Anterior cingulate cortex (tissue), 58 donors: Measurements from ENCODE around the gene RHBDF1.

ENCODE experiments used
- DNase-seq, 58 donors: peaks; one replicate each; lab custom pipeline; 2025; lab: John Stamatoyannopoulos, UW

RHBDF1 gene

GRCh38 chr16:97822-98221 lies 25.4 kb upstream of the RHBDF1 start:
- DNase-seq: no peak

- peak in 55 of 58 donors; percentile 21 to 90 (median 77) for DNase-seq
Observed at GRCh38 chr16:96935-97381, 24.5 kb upstream of the RHBDF1 start.

- DNase-seq: no peak
Observed at GRCh38 chr16:94918-95265, 22.5 kb upstream of the RHBDF1 start.

- DNase-seq: peak in 2 of 58 donors; percentile 27 to 36
Observed at GRCh38 chr16:92431-93339, 20.3 kb upstream of the RHBDF1 start.

DNA sequence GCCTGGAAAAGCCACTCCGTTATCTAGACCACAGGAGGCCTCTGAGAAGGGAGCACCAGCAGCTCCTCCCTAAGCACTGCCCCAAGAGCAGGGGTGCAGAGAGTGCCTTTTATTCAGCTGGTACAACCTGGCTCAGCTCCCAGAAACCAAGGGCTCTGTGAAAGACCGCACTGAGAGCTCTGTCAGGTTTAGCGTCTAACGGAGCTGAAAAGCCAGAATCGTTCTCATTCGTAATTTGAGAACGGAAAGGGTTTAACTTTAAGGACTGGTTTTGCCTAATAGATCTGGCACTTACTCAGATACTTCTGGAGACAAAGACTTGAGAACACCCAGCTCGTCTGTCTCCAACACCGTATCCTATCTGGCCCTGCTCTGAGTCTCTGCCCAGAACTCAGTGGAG lies 19.1 kb upstream of the RHBDF1 start:
- peak in 51 of 58 donors; percentile 18 to 87 (median 60) for DNase-seq

- DNase-seq: no peak
Observed at GRCh38 chr16:89391-90302, 17.2 kb upstream of the RHBDF1 start.

- DNase-seq: no peak
Observed at GRCh38 chr16:88613-89012, 16.2 kb upstream of the RHBDF1 start.

- peak in 13 of 58 donors; percentile 16 to 61 (median 29) for DNase-seq
Observed at GRCh38 chr16:86483-86952, 14.1 kb upstream of the RHBDF1 start.

- DNase-seq: no peak
Observed at GRCh38 chr16:85865-86264, 13.4 kb upstream of the RHBDF1 start.

DNA sequence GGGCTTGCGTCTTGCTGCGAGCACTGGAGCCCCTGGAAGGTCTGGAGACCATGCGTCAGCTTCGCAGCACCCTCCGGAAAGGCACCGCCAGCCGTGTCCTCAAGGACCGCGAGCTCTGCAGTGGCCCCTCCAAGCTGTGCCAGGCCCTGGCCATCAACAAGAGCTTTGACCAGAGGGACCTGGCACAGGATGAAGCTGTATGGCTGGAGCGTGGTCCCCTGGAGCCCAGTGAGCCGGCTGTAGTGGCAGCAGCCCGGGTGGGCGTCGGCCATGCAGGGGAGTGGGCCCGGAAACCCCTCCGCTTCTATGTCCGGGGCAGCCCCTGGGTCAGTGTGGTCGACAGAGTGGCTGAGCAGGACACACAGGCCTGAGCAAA lies 13.0 kb upstream of the RHBDF1 start:
- DNase-seq: no peak

- DNase-seq: peak in 21 of 58 donors; percentile 14 to 80 (median 40)
Observed at GRCh38 chr16:84718-85406, 12.4 kb upstream of the RHBDF1 start.

DNA sequence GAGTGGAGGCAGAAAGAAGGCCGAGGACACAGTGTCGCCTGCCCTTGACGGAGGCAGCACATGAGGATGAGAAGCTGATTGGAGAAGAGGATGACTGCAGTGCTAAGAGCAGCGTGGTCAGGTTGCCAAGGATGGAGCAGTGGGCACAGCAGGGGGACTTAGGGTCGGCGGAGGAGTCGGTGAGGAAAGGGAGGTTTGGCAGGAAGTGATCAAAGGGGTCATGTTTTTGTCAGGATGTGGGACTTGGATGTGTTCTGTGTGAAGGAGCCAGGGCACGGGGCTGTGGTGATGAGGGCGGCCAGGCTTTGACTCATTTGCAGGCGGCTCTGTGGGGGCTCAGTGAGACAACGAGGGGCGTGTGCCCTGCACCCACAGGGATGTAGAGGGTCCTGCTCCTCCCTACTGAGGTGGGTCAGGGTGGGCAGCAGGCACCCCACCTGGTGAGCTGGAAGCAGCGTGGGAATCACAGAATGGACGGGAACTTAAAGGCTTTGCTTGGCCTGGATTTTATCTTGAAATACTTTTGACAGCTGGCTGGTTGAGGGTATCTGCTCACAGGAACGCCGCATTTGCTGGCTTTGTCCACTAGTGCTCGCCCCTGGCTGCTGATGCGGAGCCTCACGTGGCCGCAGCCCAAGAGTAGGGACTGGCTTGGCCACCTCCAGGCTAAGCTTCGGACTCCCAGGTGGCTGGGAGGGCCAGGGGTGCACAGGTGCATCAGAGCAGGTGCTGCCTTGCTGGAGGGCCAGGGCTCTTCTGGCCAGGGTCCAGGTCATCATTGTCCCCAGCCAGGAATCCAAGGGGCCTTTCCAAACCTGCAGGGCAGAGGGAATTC lies 11.6 kb upstream of the RHBDF1 start:
- DNase-seq: no peak

DNA sequence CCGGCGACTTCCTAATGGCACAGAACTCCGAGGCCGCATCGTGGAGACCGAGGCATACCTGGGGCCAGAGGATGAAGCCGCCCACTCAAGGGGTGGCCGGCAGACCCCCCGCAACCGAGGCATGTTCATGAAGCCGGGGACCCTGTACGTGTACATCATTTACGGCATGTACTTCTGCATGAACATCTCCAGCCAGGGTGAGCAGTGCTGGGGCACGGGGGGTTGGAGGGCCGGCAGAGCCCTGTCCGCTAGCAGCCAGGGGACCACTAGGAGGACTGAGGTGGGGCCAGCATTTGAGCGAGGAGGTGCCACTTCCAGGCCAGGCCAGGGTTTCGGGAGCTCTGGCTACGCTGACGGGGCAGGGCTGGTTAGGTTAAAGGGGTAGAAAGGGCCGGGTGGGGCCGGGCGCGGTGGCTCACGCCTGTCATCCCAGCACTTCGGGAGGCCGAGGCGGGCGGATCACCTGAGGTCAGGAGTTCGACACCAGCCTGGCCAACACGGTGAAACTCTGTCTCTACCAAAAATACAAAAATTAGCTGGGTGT lies 10.7 kb upstream of the RHBDF1 start:
- no peak for DNase-seq

DNA sequence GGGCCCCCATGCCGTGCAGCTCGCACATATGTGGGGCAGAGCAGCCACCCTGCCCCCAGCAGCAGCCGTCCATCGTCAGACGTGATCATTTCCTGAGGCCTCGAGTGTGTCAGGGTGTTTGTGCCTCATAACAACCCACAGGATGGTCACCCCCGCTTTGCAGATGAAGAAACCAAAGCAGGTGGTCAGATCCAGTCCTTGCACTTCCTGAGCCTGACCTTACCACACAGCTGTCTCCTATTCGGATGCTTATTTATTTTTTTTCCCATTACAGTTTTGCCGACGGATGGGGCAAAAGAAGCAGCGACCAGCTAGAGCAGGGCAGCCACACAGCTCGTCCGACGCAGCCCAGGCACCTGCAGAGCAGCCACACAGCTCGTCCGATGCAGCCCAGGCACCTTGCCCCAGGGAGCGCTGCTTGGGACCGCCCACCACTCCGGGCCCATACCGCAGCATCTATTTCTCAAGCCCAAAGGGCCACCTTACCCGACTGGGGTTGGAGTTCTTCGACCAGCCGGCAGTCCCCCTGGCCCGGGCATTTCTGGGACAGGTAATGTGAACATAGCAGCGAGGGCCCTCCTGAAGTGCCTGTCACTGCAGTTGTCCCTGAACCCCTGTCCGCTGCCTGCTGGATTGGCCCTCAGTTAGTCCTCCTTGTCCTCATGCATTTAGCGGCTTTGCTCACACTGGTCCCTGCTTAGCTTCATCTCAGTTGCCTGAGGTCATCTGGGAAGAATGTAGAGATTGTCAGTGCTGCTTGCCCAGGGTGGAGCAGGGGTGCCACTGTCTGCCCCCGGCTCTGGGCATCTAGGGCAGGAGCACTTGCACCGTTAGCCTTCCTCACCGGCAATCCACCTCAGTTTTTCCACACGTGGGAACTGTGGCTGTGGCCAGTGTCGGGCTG lies 7.0 kb upstream of the RHBDF1 start:
- peak in 1 of 58 donors; percentile 8 for DNase-seq

DNA sequence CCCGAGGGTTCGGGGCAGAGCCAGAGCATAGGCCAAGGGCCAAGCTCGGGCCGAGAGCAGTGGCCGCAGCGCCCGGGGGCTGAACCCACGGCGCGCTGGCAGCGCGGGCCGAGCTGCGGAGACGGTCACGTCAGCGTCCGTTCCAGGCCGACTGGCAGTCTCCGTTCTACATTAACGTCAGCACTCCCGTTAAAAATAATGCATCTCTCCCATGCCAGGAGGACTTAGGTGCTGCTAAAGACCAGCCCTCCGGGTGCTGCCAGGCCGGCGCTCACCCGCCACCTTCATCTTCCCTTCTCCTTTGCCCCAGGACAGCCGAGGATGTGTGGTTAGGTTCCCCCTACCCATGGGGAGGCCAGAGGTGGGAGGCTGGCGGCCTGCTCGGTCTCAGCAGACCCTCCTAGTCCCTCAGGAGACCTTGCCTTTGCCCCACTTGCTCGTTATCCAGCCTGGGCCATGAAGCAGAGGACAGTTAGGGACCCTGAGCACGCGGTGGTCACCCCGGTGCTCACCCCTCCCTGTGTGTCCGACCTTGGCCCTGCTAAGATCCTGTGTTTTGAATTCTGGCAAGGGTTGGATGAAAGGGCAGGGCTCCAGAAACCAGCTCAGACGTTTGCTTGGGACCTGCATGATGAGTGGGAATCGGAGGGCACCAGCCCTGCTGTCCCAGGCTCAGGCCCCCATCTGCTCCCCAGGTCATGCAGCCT lies 6.2 kb upstream of the RHBDF1 start:
- peak in 6 of 58 donors; percentile 7 to 59 (median 38) for DNase-seq

DNA sequence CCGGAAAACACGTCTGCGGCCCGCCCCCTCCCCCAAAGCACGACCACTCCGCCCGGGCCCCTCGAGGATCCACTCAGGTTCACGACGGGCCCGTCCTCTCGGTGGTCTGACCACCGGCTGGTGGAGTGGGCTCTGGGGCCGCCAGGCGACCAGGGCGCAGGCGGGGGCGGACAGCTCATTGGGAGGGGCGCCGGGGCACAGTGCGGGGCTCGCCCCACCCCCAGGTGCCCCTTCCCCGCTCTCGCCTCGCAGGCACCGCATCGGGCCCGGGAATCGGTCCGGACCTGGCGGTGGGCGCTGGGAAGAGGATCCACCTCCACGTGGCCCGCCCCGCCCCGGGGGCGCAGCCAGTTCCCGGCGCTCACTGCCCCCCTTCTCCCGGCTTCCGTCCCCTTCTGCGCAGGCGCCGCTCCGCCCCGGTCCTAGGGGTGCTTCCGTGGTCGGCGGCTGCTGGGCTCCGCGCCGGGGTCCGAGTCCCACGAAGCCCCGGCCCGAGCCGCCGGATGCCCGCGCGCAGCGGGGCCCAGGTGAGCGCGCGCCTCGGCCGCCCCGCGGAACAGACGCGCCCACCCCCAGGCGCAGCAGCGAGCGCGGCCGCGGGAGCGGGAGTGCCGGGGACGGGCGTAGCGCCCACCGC lies 5.5 kb upstream of the RHBDF1 start, which contains the start of gene MPG:
Gene MPG (plus strand): TSS at position 419 of the 637 bp plus-strand sequence. CDS start 85 bp downstream, at position 504.
- peak in 57 of 58 donors; percentile 23 to 88 (median 75) for DNase-seq
